ENCODE results near the gene AKNAD1.

Gene AKNAD1

DNA sequence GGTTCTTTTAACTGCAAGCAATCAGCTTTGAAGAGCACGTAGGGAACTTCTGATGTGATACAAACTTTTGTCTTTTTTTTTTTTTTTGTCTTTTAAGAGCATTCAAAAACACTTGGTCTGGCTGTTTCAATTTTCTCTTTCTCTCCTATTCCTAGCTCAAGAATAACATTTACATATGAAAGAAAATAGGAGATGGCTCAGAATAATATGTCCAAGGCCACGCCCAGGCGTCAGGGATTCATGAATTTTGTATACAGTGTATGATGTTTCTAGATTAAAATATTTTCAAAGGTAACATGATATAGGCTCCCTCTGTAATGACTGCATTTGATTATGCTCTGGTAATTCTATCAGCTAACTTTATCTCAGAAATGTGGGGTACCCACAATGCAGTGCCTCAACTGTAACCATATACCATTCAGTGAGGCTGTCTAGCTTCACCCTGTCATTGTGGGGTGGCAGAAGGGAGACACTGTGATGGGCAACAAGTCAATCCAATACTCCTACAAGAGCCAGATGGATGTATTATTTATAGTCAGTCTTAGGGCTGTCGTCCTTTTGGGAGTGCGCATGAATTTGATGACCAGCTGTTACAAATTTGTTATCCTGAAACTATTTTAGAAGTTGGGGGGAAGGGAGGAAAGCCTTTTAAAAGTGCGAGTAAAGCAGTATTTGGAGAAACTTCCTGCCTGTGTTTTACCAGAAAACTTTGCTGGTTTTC, 1.5 kb upstream of the AKNAD1 start:
- no peak for DNase-seq
- no peak for TF ChIP-seq GATA1 (IDR thresholded peaks at IDR 0.05; ENCODE audit: low read depth, low read length)
- TF ChIP-seq POLR2A (IDR thresholded peaks at IDR 0.05; ENCODE audit: low read length): no peak

DNA sequence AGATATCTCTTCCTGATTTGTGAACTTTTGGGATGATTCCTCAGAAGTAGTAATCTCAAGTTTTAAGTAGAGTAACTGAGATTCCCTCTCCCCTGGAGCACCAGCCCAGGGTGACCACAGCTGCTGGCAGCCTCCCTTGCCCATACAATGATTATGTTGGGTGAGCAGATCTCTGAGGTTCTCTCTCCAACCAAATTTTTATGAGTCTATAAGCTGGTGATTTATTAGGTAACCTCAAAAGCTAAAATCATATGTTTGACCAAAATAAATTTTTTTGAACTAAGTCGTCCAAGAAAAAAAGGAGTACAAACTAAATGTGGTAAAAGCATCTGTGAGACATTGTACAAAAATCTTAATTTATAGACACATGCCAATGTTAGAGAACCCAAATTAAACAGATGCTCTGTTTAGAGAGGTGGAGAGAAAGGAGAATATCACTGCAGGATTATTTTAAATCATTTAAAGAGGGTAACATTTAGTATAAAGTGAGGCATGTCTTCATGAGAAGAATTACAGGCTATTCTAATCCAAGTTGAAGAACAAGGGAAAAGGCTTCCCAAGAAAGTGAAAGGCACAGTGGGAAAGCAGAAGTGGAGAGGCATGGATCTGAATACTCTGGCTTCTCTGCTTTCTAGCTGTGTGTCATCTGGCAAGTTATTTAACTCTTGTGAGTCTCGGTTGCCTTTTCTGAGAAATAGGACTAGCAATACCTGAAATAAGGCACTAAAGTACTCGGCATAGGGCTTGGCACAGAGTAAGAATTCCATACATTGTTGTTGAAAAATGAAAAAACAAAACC, 2.5 kb downstream of the AKNAD1 start:
- no peak for DNase-seq
- no peak for TF ChIP-seq POLR2A (IDR thresholded peaks at IDR 0.05; ENCODE audit: low read length)
- no peak for TF ChIP-seq GATA1 (IDR thresholded peaks at IDR 0.05; ENCODE audit: low read depth, low read length)

DNA sequence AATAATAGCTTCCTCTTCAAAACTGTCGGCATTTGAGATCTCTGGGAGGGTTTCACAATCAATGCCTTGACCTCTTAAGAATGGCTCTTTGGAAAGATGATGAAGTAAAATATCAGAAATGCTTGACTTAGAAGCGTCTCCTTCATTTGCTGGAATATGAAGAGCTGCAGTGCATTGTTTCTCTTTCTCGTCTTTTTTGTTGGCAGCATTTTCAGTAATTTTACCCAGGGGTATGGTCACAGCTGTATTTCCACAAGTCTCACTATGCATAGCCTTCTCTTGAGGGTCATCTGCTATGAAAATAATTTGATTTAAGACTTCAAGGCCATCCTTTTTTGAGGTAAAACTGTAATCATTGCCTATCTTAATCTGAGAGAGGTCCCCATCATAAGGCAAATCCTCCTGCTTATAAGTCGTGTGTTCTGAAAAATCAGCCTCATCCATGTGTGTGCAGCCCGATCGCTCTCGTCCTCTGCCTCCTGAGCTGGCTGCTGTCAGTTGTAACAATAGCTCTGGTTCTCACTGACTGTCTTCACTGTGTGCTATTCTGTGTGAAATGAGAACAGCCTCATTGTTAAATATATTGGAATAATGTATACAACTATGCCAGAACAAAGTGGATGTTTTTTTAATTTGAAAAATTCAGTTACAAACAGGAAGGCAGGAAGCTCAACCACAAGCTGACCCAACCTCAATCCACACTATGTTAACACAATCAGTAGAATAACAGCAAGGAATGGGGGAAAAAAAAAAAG, 4.5 kb downstream of the AKNAD1 start:
- no peak for DNase-seq
- no peak for TF ChIP-seq GATA1 (IDR thresholded peaks at IDR 0.05; ENCODE audit: low read depth, low read length)

- no peak for TF ChIP-seq GATA1 (IDR thresholded peaks at IDR 0.05; ENCODE audit: low read depth, low read length)
- no peak for TF ChIP-seq POLR2A (IDR thresholded peaks at IDR 0.05; ENCODE audit: low read length)
- DNase-seq: no peak
These were observed 5.3 kb downstream of the AKNAD1 start for GRCh38 chr1:108851567-108851966.

DNA sequence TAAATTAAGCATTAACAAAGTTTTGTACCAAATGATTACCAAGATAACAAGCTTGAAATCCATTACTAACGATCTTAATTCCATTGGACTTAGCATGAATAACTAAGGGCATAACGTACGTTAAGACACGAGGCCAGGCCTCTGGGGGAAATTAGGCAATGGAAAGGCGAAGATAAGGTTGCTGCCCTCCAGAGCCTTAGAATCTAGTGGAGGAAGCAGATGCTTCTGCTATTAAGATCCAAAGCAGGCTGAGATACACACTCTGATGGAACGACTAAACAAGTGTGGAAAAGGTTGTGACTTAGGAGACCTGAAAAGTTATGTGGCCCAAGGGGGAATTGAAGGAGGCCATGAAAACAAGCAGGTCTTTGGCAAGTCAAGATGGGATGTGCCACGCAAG, 6.0 kb downstream of the AKNAD1 start:
- DNase-seq: no peak
- TF ChIP-seq POLR2A (IDR thresholded peaks at IDR 0.05; ENCODE audit: low read length): no peak
- no peak for TF ChIP-seq GATA1 (IDR thresholded peaks at IDR 0.05; ENCODE audit: low read depth, low read length)

- TF ChIP-seq POLR2A (IDR thresholded peaks at IDR 0.05; ENCODE audit: low read length) (no peak), GATA1 (IDR thresholded peaks at IDR 0.05; ENCODE audit: low read depth, low read length) (no peak)
- no peak for DNase-seq
These were observed 8.1 kb downstream of the AKNAD1 start for GRCh38 chr1:108848806-108849205.

- TF ChIP-seq POLR2A (IDR thresholded peaks at IDR 0.05; ENCODE audit: low read length): no peak
- no peak for TF ChIP-seq GATA1 (IDR thresholded peaks at IDR 0.05; ENCODE audit: low read depth, low read length)
- DNase-seq: no peak
These were observed 9.4 kb downstream of the AKNAD1 start for GRCh38 chr1:108847494-108847893.

DNA sequence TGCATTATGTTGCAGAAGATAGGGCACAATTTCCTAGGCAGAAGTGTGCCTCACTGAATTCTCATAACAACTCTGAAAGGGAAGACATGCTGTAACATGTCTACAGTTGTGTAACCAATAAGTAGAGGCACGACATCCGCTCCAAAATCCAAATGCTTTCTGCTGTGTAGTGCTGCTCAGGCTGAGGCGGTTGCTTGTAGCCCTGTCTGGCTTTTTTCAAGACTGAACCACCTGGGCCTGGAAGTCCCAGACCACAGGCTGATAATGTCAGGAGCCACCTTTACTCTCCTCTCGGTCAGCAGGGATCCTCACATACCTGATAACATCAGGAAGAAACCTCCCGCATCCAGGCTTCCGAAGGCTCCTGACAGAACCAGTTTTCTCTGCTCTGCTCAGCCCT, 10.9 kb downstream of the AKNAD1 start:
- DNase-seq: no peak
- TF ChIP-seq POLR2A (IDR thresholded peaks at IDR 0.05; ENCODE audit: low read length) (no peak), GATA1 (IDR thresholded peaks at IDR 0.05; ENCODE audit: low read depth, low read length) (no peak)

GRCh38 chr1:108845446-108845845, 11.4 kb downstream of the AKNAD1 start:
- DNase-seq: no peak
- TF ChIP-seq GATA1 (IDR thresholded peaks at IDR 0.05; ENCODE audit: low read depth, low read length) (no peak), POLR2A (IDR thresholded peaks at IDR 0.05; ENCODE audit: low read length) (no peak)

DNA sequence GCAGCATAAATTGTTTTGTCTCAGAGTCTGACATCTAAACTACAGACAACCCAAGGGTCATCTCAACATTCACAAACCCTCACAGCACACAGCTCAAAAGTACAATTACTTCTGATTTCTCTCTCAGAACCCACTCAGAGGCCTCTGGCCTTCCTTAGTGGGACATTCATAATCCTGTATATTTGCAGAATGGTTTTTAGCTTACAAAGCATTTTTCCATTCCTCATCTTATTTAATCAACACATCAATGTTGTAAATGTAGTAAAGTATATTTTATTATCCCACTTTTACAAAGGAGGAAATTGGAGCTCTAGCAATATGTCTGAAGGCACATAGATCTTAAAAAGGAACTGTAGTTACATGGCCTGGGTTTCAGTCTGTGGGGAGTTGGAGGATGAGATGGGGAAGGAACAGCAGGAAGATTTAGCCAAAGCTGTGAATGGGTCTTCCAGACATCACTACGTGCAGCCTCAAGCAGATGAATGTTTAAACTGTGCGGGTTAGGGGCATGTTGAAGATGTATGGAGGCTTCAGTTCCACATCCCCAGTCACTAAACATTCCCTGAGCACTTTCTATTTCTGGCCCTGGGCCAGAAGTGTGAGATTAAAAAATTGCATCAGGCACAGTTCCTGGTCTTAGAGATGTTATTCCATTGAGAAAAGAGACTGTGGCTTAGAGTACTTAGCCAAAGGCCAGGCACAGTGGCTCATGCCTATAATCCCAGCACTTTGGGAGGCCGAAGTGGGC, 13.3 kb downstream of the AKNAD1 start:
- TF ChIP-seq GATA1 (IDR thresholded peaks at IDR 0.05; ENCODE audit: low read depth, low read length): no peak
- TF ChIP-seq POLR2A (IDR thresholded peaks at IDR 0.05; ENCODE audit: low read length): no peak
- no peak for DNase-seq

DNA sequence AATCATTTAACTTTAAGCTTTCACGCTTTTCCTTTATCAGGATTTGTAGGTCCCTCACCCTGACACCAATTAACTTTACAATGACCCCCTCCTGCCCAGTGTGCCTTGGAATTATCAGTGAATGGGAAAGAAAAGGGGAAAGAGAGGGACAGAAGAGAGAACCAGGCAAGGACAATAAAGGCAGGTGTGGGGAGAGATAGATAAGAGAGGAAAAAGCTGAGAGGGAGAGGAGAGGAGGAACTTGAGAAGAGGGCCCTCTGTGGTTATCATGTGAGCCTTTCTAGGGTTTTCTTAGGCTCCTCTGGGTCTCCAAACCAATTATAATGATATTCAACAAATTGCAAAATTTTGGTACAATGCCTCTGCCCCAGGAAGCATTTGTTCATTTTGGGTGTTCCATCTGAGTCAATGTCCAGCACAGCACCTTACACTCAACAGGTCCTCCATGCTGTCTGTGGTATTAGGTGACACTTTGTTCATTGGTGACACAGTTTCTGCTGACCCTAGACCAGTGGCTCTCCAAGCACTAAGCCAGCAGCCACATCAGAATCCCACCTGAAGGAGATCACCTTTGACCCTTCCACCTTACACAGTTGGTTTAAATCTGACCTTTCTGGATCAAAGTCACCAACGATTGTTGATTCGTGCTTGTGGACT, 14.2 kb downstream of the AKNAD1 start:
- TF ChIP-seq GATA1 (IDR thresholded peaks at IDR 0.05; ENCODE audit: low read depth, low read length) (no peak), POLR2A (IDR thresholded peaks at IDR 0.05; ENCODE audit: low read length) (no peak)
- no peak for DNase-seq

GRCh38 chr1:108841703-108842102, 15.2 kb downstream of the AKNAD1 start:
- DNase-seq: no peak

GRCh38 chr1:108832929-108833328, 24.0 kb downstream of the AKNAD1 start:
- DNase-seq: no peak
- TF ChIP-seq POLR2A (IDR thresholded peaks at IDR 0.05; ENCODE audit: low read length) (no peak), GATA1 (IDR thresholded peaks at IDR 0.05; ENCODE audit: low read depth, low read length) (no peak)

More at GRCh38 chr1:108841703-108842102, 15.2 kb downstream of the AKNAD1 start:
- TF ChIP-seq GATA1 (IDR thresholded peaks at IDR 0.05; ENCODE audit: low read depth, low read length) (no peak), POLR2A (IDR thresholded peaks at IDR 0.05; ENCODE audit: low read length) (no peak)
